22Rv1 (cell line): ENCODE measurements around the gene GDF7.

Experiments used
- CTCF ChIP-seq: fragments of 450-650 bp; IDR thresholded peaks from 2 replicates; pipeline ENCODE4 v1.5.1; 2017; ENCODE audit warnings: mild to moderate bottlenecking
- ZFX ChIP-seq: fragments of 450-650 bp; IDR thresholded peaks from 2 replicates; pipeline ENCODE4 v1.6.1; 2017; ENCODE audit warnings: antibody characterized with exemption, borderline replicate concordance

DNA sequence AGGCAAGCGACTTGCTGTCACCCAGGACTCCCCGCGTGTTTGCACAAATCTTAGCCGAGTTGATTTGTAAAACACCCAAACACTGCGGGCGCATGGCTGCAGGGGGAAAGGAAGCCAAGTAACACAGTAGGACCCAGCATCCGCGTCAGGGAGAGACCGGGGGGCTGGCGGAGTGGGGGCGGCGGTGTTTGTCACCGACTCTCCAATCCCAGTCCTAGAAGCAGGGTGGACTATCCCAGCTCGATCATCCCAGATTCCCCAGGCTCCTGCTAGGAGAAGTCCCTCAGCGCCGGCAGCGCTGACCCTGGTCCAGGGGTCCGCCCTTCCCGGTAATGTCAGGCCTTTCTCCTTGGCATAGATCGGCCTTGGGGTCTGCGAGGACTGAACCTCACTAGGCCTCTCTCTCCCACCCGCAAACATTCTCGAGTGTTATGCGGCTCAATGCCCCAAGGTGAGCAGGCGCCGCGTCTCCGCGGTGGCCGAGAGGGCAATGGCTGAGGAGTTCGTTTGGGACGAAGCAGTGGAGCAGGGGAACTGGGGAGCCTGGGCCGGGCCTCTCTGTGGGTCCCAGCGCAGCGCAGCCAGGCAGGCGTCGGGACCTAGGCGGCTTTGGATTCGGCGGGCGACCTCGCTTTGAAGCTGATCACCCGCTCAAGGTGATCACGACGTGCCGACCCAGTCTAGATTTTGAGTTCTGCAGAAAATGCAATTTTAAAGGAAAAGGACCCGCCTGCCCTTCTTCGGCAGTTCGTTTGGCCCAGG is 1.5 kb upstream of the GDF7 start:
- TF ChIP-seq CTCF (no peak), ZFX (no peak)
